Ramos (cell line): ENCODE data around the gene RANBP3.

Source experiments
- in situ Hi-C: fragments of 300-500 bp; cut with MboI; formaldehyde crosslinking; loops from one replicate; pipeline ENCODE4 v1.14.3; 2022; ENCODE audit warnings: low sequenced_read_pairs; ENCODE audit not compliant: unreplicated experiment

RANBP3 gene

DNA sequence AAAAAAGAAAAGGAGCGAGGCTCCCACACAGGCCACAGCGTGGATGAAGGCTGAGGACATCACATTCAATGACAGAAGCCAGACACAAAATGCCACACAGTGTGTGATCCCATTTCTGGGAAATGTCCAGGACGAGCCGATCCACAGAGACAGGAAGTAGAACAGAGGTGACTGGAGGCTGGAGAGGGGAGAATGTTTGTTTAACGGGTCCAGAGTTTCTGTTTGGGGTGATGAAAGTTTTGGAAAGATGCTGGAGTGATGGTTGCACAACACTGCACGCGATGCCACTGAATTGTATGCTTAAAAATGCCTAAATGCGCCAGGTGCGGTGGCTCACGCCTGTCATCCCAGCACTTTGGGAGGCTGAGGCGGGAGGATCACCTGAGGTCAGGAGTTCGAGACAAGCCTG is 107.0 kb downstream of the RANBP3 start:
- in situ Hi-C loops: no loop called here

DNA sequence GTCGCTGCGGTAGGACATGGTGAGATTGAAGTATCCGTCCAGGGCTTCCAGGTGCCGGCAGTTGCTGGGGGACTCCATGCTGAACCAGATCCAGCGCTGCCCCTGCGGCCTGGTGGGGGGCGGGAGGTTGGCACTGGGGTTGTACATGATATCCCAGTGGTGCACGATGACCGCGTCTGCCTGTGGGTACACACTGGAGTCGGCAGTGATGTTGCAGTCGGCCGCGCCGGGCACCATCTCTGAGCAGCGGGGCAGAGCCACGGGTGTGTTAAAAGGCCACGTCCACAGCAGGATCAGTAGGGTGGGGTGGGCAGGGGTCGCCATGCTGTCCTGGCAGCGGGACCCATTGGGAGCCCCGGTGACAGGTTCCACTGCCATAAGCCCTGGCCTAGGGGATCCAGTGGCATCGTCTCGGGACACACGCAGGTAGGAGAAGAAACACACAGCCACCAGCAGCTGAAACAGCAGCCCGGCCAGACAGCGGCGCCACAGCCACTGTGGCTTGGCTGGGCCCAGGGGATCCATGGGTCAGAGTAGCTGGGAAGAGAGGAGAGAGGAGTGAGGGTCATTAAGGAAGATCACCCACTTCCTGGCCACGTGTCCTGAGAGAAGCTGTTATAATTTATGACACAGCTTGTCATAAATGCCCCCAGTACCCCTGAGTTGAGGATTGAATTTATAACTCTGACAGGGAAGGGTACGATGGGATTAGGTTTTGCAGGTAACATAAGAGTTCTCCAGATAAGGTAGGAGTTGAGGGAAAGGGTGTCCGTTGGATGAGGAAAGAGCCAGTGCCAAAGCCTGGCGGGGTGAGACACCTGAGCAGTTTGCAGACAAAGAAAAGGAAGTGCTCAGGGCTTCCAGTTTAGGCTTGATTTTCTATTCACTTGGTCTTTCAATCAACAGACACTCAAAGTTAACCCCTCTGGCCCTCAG is 110.5 kb downstream of the RANBP3 start:
- in situ Hi-C loops: no loop called here
